DMS53 (cell line): ENCODE results near the gene TMEM201.

Experiments
- DNase-seq: peaks from one replicate; lab custom pipeline; 2025; lab: John Stamatoyannopoulos, UW

TMEM201 gene

DNA sequence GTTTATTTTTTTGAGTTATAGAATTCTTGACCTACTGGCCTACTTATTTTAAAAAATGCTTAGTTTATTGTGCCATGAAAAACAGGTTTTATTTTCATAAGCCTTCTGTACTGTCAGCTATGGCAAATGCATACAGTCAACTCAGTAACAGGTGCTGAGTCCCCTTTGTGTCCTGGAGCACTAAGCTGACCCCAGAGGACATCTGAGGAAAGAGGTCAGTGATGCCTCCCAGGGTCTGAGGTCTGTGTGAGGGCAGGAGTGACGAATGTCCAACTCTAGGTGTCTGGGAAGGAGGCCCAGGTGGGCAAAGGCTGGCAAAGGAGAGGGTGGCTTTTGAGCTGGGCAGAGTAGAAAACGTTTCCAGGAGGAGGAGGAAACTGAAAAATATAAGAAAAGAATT, 7.8 kb upstream of the TMEM201 start:
- DNase-seq: no peak

DNA sequence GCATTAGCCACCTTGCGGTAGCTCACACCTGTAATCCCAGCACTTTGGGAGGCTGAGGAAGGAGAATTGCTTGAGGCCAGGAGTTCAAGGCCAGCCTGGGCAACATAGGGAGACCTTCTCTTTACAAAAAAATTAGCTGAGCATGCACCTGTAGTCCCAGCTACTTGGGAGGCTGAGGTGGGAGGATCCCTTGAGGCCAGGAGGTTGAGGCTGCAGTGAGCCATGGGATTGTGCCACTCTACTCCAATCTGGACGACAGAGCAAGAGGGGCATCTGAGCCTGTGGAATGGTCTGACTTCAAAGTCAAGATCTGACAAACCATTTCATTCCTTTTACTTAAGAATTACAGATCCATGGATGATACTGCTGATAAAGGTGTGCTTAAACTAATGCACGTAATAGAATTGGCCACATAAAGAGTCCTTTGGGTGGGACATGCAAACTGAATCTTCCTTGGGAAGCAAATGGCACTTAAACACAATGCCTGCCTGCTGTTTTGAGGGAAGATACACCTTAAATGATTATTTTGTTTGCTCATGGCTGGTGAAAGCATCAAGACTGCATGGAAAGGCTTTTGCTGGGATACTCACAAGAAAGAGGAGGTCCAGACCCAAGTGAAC, 2.5 kb upstream of the TMEM201 start:
- DNase-seq: no peak

DNA sequence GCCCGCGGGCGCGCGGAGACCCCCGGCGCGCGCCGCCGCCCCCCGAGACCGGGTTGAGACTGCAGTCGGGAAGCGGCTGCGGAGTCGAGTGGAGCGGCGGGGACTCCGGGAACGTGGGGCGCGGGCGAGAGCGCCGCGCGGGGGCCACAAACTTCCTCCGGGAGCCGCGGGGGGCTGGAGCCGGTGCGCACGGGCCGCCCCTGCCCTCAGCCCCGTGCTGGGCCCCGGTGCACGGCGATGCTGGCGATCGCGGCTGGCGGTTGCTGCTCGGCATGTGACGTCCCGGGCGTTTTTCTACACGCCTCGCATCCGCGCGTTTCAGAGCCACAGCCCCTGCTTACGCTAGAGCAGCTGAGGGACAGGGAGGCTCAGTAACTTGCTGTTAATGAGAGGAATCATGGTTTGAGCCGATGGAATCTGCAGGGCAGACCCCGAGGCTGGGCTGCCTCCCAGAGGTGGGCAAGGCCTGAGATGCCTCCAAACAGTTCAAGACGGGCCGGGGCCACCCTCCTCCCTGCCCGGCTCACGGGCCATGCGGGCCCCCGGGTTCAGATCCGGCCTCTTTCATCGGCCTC, 520 bp downstream of the TMEM201 start:
- peak; percentile 67 for DNase-seq

- DNase-seq: peak; percentile 54
Observed at GRCh38 chr1:9589719-9590157, 1.0 kb downstream of the TMEM201 start.

GRCh38 chr1:9590201-9590600, 1.5 kb downstream of the TMEM201 start:
- DNase-seq: no peak

DNA sequence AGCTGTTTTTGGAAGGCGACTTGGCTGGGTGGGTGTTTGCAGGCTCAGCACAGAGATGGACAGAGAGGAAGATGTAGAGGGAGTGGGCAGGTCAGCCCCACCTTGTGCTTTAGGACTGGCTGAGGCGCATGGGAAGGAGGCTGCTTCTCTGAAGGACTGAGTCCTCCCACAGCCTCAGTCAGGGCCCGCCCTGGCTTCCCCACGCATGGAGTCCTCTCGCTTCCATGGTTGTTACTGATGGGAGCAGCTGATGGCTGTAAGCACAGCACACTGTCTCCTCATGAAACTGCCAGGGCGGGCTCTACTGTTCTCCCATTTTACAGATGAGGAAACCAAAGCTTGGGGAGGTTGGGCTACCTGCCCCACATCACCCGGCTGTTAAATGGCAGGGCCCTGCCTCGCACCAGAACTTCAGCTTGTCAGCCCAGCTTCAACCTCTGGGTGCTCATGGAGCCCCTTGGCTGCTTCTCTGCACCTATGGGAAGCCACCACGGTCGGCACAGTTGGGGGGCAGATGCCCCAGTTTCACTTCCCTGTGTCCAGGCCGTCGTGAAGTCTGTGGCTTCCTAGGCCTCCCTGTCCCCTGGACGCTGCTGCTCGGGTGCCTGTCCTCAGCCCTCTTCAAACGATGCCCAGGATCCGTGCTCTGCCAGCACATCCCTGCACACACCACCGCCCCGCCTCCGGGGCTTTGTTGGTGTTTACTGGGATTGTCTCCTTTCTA, 2.4 kb downstream of the TMEM201 start:
- DNase-seq: no peak

DNA sequence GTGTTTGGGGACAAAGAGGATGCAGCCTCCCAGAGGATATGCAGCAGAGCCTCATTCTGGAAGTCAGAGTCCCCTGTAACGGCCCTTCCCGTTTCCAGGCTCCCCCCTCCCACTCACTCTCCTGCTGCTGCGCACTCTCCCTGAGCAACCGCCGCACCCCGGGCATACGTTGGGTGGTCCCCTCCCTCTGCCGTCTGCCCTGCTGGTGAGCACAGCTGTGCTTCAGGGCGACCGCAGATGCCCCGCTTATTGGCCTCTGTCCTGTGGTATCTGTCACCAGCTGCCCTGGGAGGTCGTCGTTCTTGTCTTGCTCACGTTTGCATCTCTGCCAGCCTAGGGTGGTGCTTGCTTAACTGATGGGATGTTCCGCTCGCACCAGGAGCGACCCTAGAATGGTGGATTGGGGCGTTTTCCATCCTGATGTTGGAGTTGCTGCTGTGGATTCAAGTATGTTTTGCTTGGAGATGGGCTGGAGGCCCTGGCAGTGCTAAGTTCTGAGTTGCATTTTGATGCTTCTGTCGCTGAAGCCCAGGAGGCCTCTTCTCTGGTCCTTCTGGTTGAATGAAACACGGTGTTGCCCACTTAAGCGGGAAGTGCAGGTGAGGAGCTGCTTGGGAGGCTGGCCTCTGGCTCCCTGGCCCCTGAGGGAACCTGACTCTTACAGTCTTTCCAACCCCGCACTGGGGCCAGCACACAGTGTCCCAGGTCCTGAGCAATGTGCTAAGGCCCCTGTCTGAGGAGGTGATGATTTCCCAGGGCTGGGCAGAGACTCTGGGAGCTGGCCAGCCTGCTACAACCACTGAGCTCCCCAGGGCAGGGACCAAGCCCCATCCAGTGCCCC, 3.2 kb downstream of the TMEM201 start:
- no peak for DNase-seq

GRCh38 chr1:9592510-9593075, 3.9 kb downstream of the TMEM201 start:
- no peak for DNase-seq

DNA sequence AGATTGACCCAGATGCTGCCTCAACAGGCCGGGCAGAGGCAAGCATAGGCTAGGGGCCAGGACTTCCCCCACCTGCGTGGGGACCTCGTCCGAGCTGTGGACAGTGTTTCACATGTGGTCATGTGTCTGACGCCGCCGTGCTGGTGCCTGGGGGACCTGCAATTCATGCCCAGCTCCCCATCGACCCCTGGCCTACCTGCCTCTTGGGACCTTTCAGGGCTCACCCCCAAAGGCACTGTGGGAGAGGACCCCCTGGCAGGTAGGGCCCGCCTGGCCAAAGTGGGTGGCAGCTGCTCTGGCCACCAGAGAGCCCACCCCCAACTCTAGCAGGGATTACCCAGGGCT, 4.4 kb downstream of the TMEM201 start:
- DNase-seq: no peak

GRCh38 chr1:9593492-9594465, 5.1 kb downstream of the TMEM201 start:
- DNase-seq: peak; percentile 88

- no peak for DNase-seq
Observed at GRCh38 chr1:9594471-9595155, 5.9 kb downstream of the TMEM201 start.

DNA sequence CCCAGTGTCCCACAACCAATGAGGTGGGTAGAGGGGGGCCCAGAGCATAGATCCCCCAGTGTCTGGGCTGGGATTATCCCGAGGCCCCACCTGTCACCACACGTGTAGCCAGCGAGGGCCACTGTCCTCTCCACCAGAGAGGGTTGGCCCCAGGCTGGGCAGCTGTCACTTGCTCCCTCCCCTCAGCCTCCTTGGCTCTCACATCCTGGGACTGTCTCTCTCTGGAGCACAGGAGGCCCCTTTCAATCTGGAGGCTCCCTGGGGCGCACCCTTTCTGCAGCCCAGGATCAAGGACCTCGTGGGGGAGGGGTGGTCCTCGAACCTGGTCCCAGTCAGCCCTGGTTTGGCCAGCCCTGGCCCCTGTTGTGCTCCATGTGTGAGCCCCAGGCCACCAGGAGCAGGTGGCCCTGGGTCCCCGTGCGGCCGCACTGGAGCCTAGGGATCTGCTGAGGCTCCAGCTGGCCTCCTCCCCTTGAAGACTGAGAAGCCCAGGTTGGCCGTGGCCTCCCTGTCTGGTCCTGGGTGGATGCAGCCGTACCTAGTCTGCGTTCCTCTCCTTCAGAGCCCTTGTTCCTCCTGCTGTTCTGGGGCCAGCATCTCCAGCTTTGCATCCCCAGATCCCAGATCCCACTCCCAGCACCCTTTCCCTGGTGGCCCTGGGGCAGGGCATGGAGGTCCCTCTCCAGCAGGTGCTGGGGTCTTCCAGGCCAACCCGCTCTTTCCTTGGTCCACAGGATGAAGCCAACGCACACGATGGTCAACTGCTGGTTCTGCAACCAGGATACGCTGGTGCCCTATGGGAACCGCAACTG, 6.7 kb downstream of the TMEM201 start:
- no peak for DNase-seq

GRCh38 chr1:9595968-9596340, 7.2 kb downstream of the TMEM201 start:
- DNase-seq: no peak

GRCh38 chr1:9596415-9597123, 7.9 kb downstream of the TMEM201 start:
- no peak for DNase-seq

- no peak for DNase-seq
Observed at GRCh38 chr1:9597361-9598315, 8.9 kb downstream of the TMEM201 start.

DNA sequence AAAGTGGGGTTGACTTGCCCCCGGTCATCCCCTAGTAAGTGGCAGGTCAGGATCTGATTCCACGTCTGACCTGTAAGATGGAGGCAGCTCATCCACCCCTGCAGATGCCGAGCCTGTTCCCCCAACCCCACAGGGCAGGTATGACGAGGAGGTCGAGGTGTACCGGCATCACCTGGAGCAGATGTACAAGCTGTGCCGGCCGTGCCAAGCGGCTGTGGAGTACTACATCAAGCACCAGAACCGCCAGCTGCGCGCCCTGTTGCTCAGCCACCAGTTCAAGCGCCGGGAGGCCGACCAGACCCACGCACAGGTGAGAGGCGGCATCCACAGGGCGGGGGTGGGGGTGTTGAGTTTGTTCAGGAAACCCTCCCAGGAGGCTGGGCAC, 9.6 kb downstream of the TMEM201 start:
- DNase-seq: no peak

- DNase-seq: no peak
Observed at GRCh38 chr1:9599741-9600140, 11.0 kb downstream of the TMEM201 start.
